T-cell (primary cell): ENCODE measurements around the gene LMNA. TPM values are rescaled to one million over a fixed set of nuclear protein-coding genes. Genes with fewer than 3 reads are reported as not detected.

Experiments used
- ATAC-seq, 4 experiments: fragments of 200-7000 bp in 3 of 4; fragments of 150-1000 bp in 1 of 4; cut with Tn5 transposase; replicated peaks in 1 of 4; 1 replicate in 3 of 4; 2 replicates in 1 of 4; pipeline ENCODE4 v1.10.0; 2021; ENCODE audit warnings: moderate library complexity in 3 of 4, mild to moderate bottlenecking in 2 of 4, moderate number of reproducible peaks in 1 of 4
- CTCF ChIA-PET, 2 donors: fragments of 300-600 bp; sonication (Branson Sonifier 250); formaldehyde crosslinking; loops; one replicate each; lab custom pipeline; 2022; ENCODE audit warnings: antibody characterized with exemption in 2 of 2; lab: Charles Lee
- POLR2A ChIA-PET, 2 donors: fragments of 300-600 bp; sonication (Branson Sonifier 250); formaldehyde crosslinking; loops; one replicate each; lab custom pipeline; 2022; ENCODE audit warnings: antibody characterized with exemption in 2 of 2; lab: Charles Lee
- DNase-seq, 35 experiments: peaks; one replicate each; pipeline versions ENCODE4 v3.0.0 to v3.0.0-alpha.2; 2013 to 2023
- H3K27ac ChIP-seq: one replicate; pipeline ENCODE4 v1.5.1; 2013; ENCODE audit warnings: low read length
- H3K27me3 ChIP-seq, 2 experiments: replicated peaks in 1 of 2; 1 replicate in 1 of 2; 2 replicates in 1 of 2; pipeline versions ENCODE4 v1.6.1 to v1.7.0; 2013; ENCODE audit warnings: low read length in 1 of 2, mixed read lengths in 1 of 2; ENCODE audit not compliant: control insufficient read depth in 2 of 2, insufficient read depth in 2 of 2; ENCODE audit errors: extremely low read depth in 1 of 2
- H3K36me3 ChIP-seq, 2 donors: 1 replicate in 1 of 2; 2 replicates in 1 of 2; pipeline versions ENCODE4 v1.6.1 to v1.7.0; 2013; ENCODE audit warnings: low read length in 1 of 2; ENCODE audit not compliant: control insufficient read depth in 2 of 2, insufficient read depth in 1 of 2; ENCODE audit errors: extremely low read depth in 1 of 2
- H3K4me1 ChIP-seq, 2 experiments: 1 replicate in 1 of 2; 2 replicates in 1 of 2; pipeline versions ENCODE4 v1.6.1 to v1.7.0; 2013; ENCODE audit warnings: low read length in 2 of 2, mixed read lengths in 1 of 2; ENCODE audit not compliant: insufficient read depth in 2 of 2, control insufficient read depth in 1 of 2; ENCODE audit errors: extremely low read depth in 1 of 2
- H3K4me3 ChIP-seq, 2 donors: 1 replicate in 1 of 2; 2 replicates in 1 of 2; pipeline versions ENCODE4 v1.5.1 to v1.7.0; 2013; ENCODE audit warnings: mild to moderate bottlenecking in 2 of 2, low read length in 1 of 2, moderate library complexity in 1 of 2; ENCODE audit not compliant: control insufficient read depth in 1 of 2; ENCODE audit errors: extremely low read depth in 1 of 2
- H3K9me3 ChIP-seq: 2 replicates; pipeline ENCODE4 v1.7.0; 2013
- H3K27ac Mint-ChIP-seq, 2 donors: one replicate each; pipeline ENCODE4 v1.8.0; 2020 to 2021; ENCODE audit warnings: mild to moderate bottlenecking in 2 of 2, mixed read lengths in 2 of 2
- H3K27me3 Mint-ChIP-seq, 2 donors: one replicate each; pipeline ENCODE4 v1.8.0; 2021 to 2022; ENCODE audit warnings: mixed read lengths in 2 of 2
- H3K36me3 Mint-ChIP-seq: one replicate; pipeline ENCODE4 v1.8.0; 2021; ENCODE audit warnings: mixed read lengths
- H3K4me1 Mint-ChIP-seq, 3 donors: one replicate each; pipeline ENCODE4 v1.8.0; 2020 to 2022; ENCODE audit warnings: mixed read lengths in 3 of 3, mild to moderate bottlenecking in 1 of 3
- H3K4me3 Mint-ChIP-seq, 3 donors: one replicate each; pipeline ENCODE4 v1.8.0; 2020 to 2022; ENCODE audit warnings: mild to moderate bottlenecking in 3 of 3, mixed read lengths in 3 of 3, moderate library complexity in 3 of 3
- H3K9me3 Mint-ChIP-seq, 3 donors: one replicate each; pipeline ENCODE4 v1.8.0; 2020 to 2022; ENCODE audit warnings: mixed read lengths in 3 of 3
- WGBS: methylation state at CpG from one replicate; pipeline ENCODE4 v1.1.5; 2013; ENCODE audit warnings: missing lambda C conversion rate; ENCODE audit not compliant: insufficient coverage; 5-methylcytosine and 5-hydroxymethylcytosine counted together
- total RNA-seq, 35 experiments: library from RNA in 6 of 35; stranded (reverse) in 6 of 35; fragments of 120-200 nt in 1 of 35; gene quantifications; one replicate each; pipeline versions ENCODE4 v1.2.1 to v1.2.4 and lab custom pipeline; 2013 to 2026

LMNA gene
- total RNA-seq, 5 donors from 2014 or later (not counting 1 experiment from before 2014, with no cell fraction given) = 40.3 to 970 (median 57.3) TPM

DNA sequence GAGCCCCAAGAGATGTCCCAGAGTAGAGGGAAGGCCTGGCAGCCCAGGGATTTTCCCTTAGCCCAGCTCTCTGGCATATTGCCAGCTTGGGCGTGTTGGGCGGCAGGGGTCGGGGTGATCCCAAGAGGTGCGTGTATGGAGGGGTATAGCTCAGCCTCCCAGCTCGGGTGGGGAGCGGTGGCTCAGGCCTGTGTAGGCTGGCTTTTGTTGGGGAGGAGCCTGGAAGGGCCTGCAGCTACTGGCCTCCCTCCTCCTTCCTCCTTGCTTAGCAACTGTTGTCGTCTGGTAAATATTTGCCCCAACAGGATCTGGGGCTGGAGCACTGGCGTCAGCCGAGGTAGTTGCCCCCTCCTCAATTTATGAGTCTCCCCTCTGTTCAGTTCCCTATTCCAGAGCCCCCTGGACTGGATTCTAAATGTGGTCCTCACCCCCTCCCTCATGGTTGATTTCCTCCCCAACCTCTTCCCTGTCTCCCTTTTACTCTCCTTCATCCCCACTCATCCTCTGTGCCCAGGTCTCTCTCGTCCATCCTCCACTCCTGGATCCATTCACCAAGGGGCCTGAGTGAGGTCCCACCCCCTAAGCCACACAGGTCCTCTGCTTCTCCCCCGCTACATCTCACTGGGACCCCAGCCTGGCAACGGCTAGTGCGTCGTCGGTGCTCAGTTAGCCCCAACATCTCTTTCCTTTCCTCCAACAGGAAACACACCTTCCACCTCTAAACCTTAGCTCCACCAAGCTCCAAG is 10.3 kb upstream of the LMNA start:
- ATAC-seq = peak in 2 of 4 experiments; percentile 19 to 25
- ChIA-PET POLR2A (interaction anchor here (0.5 to 1.3 kb wide), 3 partner anchors 10 to 25 kb away, joined by 3 to 7 read pairs (median 4); partner anchors contain the start of gene LMNA (in 1 of the 2)), CTCF (interaction anchor here (0.9 kb wide), 4 partner anchors 23 to 26 kb away, joined by 3 to 12 read pairs (median 4); no protein-coding TSS in a partner anchor)
- H3K9me3 Mint-ChIP-seq = no peaks in the 10 kb centered on the region
- H3K27ac Mint-ChIP-seq = peak overlapping the region; percentile 75 to 76
- no peaks in the 10 kb centered on the region for H3K36me3 ChIP-seq
- H3K9me3 ChIP-seq = no peaks in the 10 kb centered on the region
- H3K27ac ChIP-seq = peak overlapping the region; percentile 99
- 60% methylated on average over 5 of the region's 15 CpGs for WGBS
- H3K4me1 ChIP-seq = peaks cover 14 to 45% of the 10 kb centered on the region in 2 experiments
- H3K27me3 ChIP-seq = no peaks in the 10 kb centered on the region
- H3K4me3 ChIP-seq = no peak overlapping the region
- no peaks in the 10 kb centered on the region for H3K36me3 Mint-ChIP-seq
- peak in 27 of 35 experiments; percentile 18 to 79 (median 51) for DNase-seq
- no peaks in the 10 kb centered on the region for H3K27me3 Mint-ChIP-seq
- H3K4me1 Mint-ChIP-seq = peaks cover 50 to 70% (median 56%) of the 10 kb centered on the region in 3 donors
- peak overlapping the region in 1 of 3 donors; percentile 80 for H3K4me3 Mint-ChIP-seq

DNA sequence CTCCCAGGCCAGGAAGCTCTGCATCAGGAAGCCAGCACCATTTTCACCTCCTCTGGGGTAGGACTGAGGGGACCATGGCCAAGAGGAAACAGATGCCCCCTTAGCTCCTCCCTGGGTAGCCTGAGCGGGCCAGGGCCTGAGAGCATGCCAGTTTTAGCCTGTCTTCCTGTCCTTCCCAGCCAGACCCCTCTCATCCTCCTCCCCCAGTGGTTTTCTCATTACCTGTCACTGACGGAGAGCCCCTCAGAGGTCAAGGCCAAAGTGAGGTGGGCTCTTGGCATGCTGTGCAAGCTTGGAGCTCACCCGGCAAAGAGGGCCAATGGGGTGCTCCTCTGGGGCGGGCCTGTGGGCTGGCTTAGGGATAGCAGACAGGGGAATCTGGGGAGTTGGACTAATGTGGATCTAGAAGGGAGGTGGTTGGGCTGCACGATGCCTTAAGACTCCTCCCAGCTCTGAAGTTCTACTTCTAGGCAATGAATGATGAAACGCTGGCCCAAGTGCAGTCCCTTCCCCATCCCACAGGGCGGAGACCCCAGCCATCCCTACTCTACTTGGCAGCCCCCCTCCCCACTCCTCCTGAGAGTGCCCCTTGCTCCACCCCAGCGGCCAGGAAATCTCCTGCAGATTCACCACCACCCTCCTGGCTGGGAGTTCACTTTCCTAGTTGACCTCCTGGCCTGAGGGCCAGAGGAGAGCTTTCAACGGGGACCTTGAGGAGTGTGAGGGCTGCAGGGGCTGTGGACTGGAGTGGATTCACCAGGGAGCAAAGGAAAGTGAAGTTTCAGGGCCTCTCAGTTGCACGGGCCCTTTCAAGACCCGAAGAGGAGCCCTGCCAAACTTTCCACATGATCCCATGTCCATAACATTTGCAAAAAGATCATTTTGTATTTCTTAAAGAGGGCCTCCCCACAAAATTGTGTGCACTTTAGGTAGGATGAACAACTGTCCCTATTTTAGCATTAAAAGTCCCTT is 9.4 kb upstream of the LMNA start:
- Histone ChIP-seq H3K27me3 (no peaks in the 10 kb centered on the region), H3K36me3 (no peaks in the 10 kb centered on the region), H3K4me3 (peak overlapping the region in 1 of 2 donors; percentile 63), H3K9me3 (no peaks in the 10 kb centered on the region), H3K27ac (peak overlapping the region; percentile 99), H3K4me1 (peaks cover 14 to 45% of the 10 kb centered on the region in 2 experiments)
- Mint-ChIP-seq H3K27me3 (no peaks in the 10 kb centered on the region), H3K36me3 (no peaks in the 10 kb centered on the region), H3K9me3 (no peaks in the 10 kb centered on the region), H3K27ac (peak overlapping the region; percentile 89 to 90), H3K4me3 (peak overlapping the region; percentile 68 to 80 (median 76)), H3K4me1 (peaks cover 49 to 70% (median 58%) of the 10 kb centered on the region in 3 donors)
- WGBS = 89% methylated on average over 4 of the region's 11 CpGs
- ChIA-PET POLR2A (interaction anchor here (0.5 to 2.6 kb wide), 3 partner anchors 8 to 24 kb away, joined by 3 to 26 read pairs (median 25); partner anchors contain the start of gene LMNA (in 1 of the 2)), CTCF (interaction anchor here (0.8 to 2.3 kb wide), 4 partner anchors 8 to 25 kb away, joined by 3 to 24 read pairs (median 4); no protein-coding TSS in a partner anchor)
- ATAC-seq = no peak
- no peak for DNase-seq

DNA sequence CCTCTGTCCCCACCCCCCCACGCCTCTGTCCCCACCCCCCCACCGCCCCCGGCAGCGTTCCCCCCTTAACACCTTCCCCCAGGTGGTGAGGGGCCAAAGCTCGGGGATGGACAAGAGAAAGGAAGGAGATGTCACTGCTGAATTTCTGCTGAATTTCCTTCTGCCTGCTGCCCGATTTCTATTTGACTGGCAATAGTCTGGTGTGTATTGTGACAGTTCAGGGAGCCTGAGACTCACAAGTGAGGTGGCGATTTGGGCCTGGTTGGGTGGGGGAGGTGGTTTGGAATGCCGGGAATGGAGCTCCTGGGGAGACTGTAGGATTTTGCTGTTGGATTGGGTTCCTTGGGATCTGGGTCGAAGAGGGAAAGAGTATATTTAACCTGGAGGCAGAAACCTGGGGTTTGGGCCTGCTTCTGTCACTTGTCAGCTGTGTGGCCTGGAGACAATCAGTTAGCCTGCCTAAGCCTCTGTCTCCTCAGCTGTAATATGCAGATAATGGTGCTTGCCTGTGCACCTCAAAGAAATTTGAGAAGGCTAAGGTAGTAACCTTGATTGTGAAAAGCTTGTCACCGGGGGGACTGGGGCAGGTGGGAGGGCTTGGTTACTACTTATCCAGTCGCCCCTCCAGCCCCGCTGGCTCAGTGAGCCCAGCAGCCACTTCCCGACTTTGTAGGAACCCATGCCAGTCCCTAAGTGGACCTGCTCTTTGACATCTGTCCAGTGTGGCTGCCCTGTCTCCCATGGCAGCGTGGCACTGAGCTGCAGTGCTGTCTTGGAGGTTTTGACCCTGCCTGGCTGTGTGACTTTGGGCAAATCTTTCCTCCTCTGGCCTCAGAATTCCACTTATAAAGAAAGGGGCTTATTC is 7.7 kb upstream of the LMNA start:
- no peaks in the 10 kb centered on the region for H3K27me3 Mint-ChIP-seq
- no peaks in the 10 kb centered on the region for H3K9me3 ChIP-seq
- peak overlapping the region in 1 of 2 donors; percentile 35 for H3K4me3 ChIP-seq
- H3K9me3 Mint-ChIP-seq = no peaks in the 10 kb centered on the region
- no peaks in the 10 kb centered on the region for H3K36me3 Mint-ChIP-seq
- DNase-seq (peak in 2 of 35 experiments; percentile 51 to 75), ATAC-seq (peak in 1 of 4 experiments; percentile 9)
- POLR2A ChIA-PET = interaction anchor here (0.5 to 2.6 kb wide), 10 partner anchors 8 to 1106 kb away, joined by 3 to 26 read pairs (median 5); partner anchors contain the start of gene LMNA (in 2 of the 2)
- H3K4me3 Mint-ChIP-seq = peak overlapping the region; percentile 54 to 80 (median 68)
- H3K27ac ChIP-seq = peak overlapping the region; percentile 99
- CTCF ChIA-PET = interaction anchor here (0.6 to 2.3 kb wide), 6 partner anchors 8 to 51 kb away, joined by 3 to 24 read pairs (median 5); no protein-coding TSS in a partner anchor
- 80% methylated on average over 6 of the region's 14 CpGs for WGBS
- H3K36me3 ChIP-seq = no peaks in the 10 kb centered on the region
- peak overlapping the region; percentile 86 to 90 for H3K27ac Mint-ChIP-seq
- no peaks in the 10 kb centered on the region for H3K27me3 ChIP-seq
- peaks cover 42 to 60% (median 50%) of the 10 kb centered on the region in 3 donors for H3K4me1 Mint-ChIP-seq
- H3K4me1 ChIP-seq = peaks cover 14 to 45% of the 10 kb centered on the region in 2 experiments

DNA sequence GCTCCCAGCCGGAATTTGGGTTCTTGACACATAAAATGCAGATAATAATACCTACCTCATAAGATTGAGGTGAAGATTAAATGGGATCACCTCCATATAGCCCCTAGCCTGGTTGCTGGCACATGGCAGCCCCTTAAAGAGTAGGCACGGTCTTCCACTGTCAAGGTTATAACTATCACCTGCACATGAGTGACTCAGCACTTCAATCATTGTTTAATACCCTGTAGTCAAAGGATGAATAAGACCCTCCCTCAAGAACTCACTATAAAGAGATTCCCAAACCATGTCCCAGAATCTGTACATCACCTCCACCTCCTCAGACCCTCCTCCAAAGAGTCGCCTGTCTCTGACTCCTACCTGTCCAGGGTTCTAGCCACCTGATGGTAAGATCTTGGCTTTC is 6.5 kb upstream of the LMNA start:
- Mint-ChIP-seq H3K4me3 (no peak overlapping the region), H3K9me3 (no peaks in the 10 kb centered on the region), H3K4me1 (peaks cover 39 to 56% (median 46%) of the 10 kb centered on the region in 3 donors), H3K36me3 (no peaks in the 10 kb centered on the region), H3K27me3 (no peaks in the 10 kb centered on the region), H3K27ac (peak overlapping the region in 1 of 2 donors; percentile 49)
- DNase-seq = no peak
- Histone ChIP-seq H3K9me3 (no peaks in the 10 kb centered on the region), H3K27me3 (no peaks in the 10 kb centered on the region), H3K27ac (no peak overlapping the region), H3K4me3 (no peak overlapping the region), H3K36me3 (no peaks in the 10 kb centered on the region), H3K4me1 (peaks cover 14 to 42% of the 10 kb centered on the region in 2 experiments)
- WGBS = 91% methylated on average over 1 of the region's 3 CpGs
- no peak for ATAC-seq
- ChIA-PET CTCF (interaction anchor here in 1 of 2 donors (2.3 kb wide), 1 partner anchor 11 kb away, joined by 24 read pairs; no protein-coding TSS in a partner anchor), POLR2A (interaction anchor here (0.7 to 2.6 kb wide), 3 partner anchors 7 to 11 kb away, joined by 3 to 26 read pairs (median 25); partner anchors contain the start of gene LMNA (in 1 of the 2))

DNA sequence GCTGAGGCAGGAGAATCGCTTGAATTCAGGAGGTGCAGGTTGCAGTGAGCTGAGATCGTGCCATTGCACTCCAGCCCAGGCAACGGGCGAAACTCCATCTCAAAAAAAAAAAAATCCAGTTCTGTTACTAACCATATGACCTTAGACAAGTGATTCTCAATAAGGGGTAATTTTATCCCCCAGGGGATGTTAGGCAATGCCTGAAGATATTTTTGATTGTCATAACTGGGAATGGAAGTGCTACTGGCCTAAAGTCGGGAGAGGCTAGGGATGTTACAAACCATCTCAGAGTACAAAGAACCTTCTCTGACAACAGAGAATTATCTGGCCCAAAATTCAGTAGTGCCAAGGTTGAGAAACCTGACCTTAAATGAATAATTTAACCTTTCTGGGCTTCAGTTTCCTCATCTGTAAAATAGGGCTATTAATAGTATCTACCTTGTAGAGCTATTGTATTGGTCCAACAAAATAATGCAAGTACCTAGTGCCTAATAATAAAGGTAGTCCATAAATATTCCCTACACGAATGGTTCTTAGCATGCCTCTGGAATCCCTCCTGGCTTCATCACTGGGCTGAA is 5.8 kb upstream of the LMNA start:
- H3K4me3 Mint-ChIP-seq = no peak overlapping the region

More for the DNA sequence above, 5.8 kb upstream of the LMNA start:
- Mint-ChIP-seq H3K9me3 (no peaks in the 10 kb centered on the region), H3K36me3 (no peaks in the 10 kb centered on the region), H3K27ac (no peak overlapping the region), H3K4me1 (peaks cover 32 to 54% (median 42%) of the 10 kb centered on the region in 3 donors), H3K27me3 (peaks cover 0 to 1% of the 10 kb centered on the region in 2 donors)
- Histone ChIP-seq H3K27ac (peak overlapping the region; percentile 1), H3K27me3 (peaks cover 2 to 7% of the 10 kb centered on the region in 2 experiments), H3K36me3 (no peaks in the 10 kb centered on the region), H3K4me3 (no peak overlapping the region), H3K9me3 (no peaks in the 10 kb centered on the region), H3K4me1 (peaks cover 12 to 36% of the 10 kb centered on the region in 2 experiments)
- POLR2A ChIA-PET = interaction anchor here in 1 of 2 donors (1.3 to 2.1 kb wide), 2 partner anchors 10 to 13 kb away, joined by 4 to 6 read pairs; no protein-coding TSS in a partner anchor
- 60% methylated on average over 1 of the region's 6 CpGs for WGBS
- ATAC-seq (no peak), DNase-seq (no peak)
- CTCF ChIA-PET = interaction anchor here in 1 of 2 donors (1.0 kb wide), 1 partner anchor 21 kb away, joined by 4 read pairs; no protein-coding TSS in a partner anchor
